HG02885 (cell line): ENCODE data around the gene FBXO7.

ENCODE experiments used
- ATAC-seq: cut with Tn5 transposase; IDR thresholded peaks from one replicate; pipeline ENCODE4 v1.9.1; 2021; ENCODE audit warnings: mild to moderate bottlenecking; ENCODE audit not compliant: unreplicated experiment, poor library complexity

Gene FBXO7

GRCh38 chr22:32548039-32548438, 73.4 kb downstream of the FBXO7 start:
- no peak for ATAC-seq
